ENCODE measurements around the gene NTMT1. TPM values are rescaled to one million over a fixed set of nuclear protein-coding genes. Genes with fewer than 3 reads are reported as not detected.
A peak's percentile ranks its signal among the peaks of the same experiment; 100 is the strongest.
"Not testable (repeated sequence)": the region's sequence is repeated elsewhere in the genome, so short reads cannot be mapped to it uniquely, and the experiment has no call there.

The NTMT1 gene, protein sequence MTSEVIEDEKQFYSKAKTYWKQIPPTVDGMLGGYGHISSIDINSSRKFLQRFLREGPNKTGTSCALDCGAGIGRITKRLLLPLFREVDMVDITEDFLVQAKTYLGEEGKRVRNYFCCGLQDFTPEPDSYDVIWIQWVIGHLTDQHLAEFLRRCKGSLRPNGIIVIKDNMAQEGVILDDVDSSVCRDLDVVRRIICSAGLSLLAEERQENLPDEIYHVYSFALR
- total RNA-seq (2014; rRNA removed; shearing (Covaris generic)), result 68.7 and 83.8 TPM in 2 replicates

DNA sequence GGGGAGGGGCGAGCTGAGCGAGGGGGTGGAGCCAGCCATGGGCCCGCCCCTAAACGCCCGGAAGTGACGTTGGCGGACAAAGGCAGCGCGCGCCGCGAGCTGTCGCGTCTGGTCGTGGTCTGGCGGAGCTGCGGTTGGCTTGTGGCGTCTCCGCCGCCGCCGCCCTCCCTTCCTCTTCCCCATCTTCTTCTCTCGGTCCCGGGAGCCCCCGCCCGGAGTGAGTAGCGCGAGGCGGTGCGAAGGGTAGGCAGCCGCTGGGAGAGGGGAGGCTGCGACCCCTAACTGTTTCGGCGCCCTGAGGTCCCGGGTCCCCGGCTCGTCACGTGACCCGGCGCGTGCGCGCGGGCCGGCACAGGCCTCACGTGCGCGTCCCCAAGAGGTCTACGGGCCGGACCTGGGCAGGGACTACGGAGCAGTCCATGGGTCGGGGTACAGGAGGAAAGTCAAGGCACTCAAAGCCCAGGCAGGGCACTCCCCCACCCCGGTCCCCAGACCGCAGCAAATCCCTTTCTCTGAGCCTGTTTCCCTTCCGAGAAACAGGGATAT lies at the start of gene NTMT1:
TSS of gene NTMT1 (plus strand) at position 85 of the 546 bp plus-strand sequence. CDS start 6,541 bp downstream, outside the sequence.
- DNase-seq (ENCODE audit: low spot score), result peak; percentile 84

DNA sequence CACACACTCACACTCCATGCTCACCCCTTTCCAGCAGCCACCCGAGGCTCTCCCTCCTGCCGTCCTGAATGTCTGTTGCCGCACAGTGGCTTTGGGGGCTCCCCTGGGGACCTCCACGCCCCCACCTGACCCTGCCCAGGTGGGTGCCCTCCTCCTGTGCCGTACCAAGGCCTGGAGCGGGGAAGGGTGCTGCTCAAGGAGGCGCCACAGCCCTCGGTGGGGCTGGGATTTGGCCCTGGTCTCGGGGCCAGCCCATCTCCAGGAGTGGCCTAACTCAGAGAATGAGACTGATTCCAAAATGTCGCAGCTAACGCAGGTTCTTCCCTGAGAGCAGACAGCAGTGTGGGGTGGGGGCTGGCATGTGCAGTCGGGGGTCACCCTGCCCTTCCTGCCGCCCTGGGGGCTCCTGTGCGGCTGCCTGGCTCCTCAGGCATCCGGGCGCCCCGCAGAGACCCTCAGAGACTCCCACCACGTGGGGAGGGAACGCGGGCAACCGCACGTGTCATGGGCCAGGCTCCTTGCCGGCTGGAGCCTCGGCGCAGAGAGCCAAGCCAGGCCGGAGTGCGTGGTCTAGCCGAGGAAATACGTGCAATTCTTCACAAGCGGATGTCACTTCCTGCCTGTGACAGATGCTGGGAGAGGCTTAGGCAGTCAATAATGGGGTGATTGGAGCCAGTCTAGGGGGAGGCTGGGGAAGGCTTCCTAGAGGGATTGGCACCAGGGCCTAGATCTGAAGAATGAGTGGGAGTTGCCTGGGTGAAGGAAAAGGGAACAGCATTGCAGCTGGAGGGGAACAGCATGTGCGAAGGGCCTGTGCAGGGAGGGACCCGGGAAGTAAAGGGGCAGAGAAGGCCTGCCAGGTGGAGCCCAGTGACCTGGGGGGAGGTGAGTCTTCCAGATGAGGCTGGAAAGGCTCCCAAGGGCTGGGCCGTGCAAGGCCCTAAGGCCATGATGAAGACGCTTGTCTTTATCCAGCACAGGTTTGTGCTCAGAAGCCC lies 49.1 kb upstream of the NTMT1 start:
- no peak for DNase-seq (ENCODE audit: low spot score)

DNA sequence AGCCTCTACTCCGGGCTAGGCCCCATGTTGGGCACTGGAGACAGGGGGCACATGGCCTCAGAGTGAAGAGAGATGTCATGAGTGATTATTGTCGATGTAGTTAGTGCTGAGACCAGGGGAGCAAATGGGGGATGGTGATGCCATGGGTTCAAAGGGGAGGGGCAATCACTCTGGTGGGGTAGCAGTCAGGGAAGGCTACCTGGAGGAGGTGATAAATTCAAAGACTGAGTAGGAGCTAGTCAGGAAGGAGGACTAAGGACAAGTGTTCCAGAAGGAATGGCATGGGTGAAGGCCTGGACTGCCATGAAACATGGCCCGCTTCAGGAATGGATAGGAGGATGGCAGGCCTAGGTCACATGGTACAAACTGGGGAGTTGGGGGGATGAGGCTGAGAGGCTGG lies 46.7 kb upstream of the NTMT1 start:
- no peak for DNase-seq (ENCODE audit: low spot score)

DNA sequence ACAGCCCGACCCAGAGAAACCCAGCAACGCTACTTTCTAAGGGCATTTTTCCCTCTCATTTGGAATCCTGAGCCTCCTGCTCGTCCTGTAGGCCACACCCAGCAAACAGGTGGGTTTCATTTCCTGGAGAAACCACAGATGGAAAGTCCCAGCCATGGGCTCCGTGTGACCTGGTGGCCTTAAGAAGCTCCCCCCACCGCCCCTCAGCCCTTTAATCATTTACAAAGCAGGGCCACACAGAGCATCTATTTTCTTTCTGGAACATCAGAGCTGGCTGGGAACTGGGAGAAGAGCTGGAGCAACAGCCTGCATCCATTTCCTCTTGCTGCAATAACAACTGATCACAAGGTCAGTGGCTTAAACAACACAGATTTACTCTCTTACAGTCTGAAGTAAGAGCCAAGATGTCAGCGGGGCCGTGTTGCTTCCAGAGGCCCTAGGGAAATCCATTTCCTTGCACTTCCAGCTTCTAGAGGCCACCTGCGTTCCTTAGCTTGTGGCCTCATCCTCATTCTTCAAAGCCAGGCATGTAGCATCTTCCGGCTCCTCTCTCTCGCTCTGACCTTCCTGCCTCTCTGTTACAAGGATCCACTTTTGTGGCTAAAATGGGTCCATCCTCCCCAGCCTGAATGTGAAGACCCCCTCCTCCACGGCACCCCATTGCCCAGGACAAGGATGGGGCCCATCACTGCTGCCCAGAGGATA lies 45.6 kb upstream of the NTMT1 start:
- peak; percentile 27 for DNase-seq (ENCODE audit: low spot score)

DNA sequence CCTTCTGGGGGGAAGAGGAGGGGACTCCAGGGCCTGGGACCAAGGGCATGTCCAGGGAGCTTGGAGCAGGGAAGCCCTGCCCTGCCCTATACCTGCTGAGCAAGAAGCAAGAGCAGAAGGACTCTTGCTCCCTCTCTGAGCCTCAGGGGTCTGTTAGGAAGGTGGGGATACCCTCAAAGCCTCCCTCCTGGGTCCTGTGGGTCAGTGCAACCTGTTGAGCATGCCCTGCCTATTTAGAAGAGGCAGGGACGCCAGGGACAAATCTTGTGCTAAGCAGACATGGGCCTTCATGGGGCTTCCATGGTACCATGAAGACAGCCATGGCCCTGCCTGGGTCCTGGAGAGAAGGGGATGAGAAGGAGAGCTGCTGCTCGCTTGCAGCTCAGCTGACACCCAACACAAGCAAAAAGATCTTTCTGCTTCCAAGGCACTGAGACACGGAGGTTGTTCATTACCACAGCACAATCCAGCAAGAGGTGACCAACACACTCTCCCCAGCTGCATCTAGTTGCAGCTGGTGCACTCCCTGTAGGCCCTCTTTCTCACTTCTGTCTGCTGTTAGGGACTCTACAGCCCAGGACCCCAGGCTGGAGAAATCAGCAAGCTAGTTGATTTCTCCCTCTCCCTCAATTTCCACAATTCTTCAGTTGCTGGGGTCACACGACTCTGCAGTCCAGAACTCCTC lies 44.3 kb upstream of the NTMT1 start:
- DNase-seq (ENCODE audit: low spot score), result no peak

DNA sequence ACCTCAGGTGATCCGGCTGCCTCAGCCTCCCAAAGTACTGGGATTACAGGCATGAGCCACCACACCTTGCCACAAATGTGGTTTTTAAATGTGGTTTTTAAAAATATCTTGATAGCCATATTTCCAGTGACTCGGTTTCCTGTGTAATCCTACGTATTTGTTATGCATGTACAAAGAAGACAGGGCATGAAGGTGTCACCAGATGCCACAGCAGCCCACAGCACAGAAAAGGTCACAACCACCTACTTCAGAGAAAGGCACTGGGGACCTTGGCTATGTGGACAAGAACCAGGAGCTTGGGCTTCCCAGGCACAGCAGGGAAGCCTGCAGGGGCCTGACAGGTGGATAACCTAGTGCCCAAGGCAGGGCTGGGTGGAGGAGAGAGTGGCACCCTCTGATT lies 43.1 kb upstream of the NTMT1 start:
- no peak for DNase-seq (ENCODE audit: low spot score)

DNA sequence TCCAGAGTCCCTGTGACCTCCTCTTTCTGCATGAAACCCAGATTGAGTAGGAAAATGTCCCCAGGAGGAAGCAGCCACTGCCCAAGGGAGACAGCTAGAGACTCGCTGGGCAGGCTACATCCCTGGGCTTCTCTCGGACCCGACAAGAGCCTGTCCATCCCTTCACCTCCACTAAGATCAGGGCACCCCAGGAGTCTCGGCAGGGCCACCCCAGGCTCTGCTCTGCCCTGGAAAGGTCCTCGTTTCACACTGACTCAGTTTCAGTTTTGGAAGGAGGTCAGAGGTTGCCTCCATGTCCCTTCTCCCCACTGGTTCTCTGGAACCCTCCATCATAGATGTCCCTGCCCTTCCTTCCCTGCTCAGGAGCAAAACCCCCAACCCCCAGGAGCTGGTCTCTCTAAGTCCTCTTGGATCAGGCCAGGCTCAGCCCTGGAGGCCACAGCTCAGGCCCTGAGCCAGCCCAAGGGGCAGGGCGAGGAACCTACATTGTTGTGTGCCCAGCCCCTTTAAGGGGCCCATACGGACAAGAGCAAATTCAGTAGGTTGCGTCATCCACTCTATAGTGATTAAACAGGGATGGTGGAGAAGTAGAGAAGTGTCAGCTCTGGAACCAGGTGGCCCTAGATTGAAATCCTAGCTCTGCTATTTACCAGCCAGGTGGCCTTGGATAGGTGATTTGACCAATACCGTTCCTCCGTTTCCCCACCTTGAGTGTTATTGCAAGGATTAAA lies 42.5 kb upstream of the NTMT1 start:
- no peak for DNase-seq (ENCODE audit: low spot score)

DNA sequence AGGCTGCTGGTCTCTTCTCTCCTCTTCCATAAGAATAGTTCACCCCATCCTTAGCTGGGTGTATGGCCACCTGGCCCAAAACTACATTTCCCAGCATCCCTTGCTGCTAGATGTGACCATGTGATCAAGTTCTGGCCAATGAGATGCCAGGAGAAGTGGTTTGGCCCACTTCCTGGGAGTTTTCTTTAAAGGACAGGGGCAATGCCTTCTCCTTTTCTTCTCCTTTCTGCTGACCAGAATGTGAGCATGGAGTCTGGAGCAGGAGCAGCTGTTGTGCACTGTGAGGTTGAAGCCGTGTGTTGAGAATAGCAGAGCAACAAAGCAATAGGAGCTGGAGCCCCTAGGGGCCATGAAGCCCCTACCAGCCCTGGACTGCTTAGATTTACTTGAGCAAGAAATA lies 41.8 kb upstream of the NTMT1 start:
- peak; percentile 87 for DNase-seq (ENCODE audit: low spot score)

DNA sequence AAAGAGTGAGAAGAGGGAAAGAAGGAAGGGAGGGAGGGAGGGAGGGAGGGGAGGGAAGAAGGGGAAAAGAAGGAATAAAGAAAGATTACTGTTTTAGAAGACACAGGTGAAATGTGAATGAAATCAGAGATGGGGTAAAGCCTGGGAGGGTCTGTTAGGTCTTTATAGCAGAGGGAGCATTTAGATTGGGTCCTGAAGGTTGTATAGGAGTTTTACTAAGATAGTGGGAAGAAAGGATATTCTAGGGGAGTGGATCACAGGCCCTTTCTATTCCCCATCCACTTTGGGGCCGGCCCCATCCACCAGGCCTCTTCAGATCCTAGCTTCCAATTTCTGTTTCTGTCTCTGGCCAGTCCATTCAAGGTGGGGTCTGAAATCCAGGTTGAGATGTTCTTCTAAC lies 40.6 kb upstream of the NTMT1 start:
- no peak for DNase-seq (ENCODE audit: low spot score)

DNA sequence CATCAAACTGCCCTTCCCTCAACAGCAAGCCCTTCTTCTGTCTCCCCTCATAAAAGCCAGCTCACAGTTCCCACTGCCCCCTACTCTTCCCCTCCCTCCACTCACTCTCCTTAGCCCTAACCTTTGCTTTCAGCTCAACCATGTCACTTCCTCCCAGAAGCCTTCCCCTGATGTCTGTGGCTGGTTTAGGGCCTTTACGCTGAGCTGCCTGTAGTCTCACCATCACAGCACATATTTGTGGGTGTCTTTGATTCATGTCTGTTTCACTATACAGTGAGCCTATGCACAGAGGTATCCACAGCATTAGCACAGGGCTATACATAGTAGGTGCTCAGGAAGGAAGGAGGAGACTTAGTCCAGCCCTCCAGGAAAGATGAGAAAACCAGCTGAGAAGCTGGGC lies 39.7 kb upstream of the NTMT1 start:
- DNase-seq (ENCODE audit: low spot score), result no peak

DNA sequence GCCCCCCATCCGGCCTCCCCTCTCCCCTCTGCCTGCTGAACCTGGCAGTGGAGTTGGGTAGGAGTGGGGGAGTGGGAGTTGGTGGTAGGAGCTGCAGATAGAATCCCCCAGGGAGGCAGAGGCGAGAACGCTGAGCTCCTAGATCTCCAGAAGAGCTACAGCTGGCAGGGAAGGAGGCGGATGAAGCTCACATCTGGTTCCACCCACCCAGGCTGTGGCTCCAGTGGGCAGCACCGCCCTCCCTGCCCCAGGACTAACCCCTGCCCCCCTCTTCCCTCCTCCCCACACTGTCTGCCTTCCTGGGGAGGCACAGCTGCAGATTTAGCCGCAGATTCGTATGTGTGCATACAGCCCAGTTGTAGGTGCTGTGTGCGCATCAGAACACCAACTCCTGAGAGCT lies 39.3 kb upstream of the NTMT1 start:
- DNase-seq (ENCODE audit: low spot score), result no peak

DNA sequence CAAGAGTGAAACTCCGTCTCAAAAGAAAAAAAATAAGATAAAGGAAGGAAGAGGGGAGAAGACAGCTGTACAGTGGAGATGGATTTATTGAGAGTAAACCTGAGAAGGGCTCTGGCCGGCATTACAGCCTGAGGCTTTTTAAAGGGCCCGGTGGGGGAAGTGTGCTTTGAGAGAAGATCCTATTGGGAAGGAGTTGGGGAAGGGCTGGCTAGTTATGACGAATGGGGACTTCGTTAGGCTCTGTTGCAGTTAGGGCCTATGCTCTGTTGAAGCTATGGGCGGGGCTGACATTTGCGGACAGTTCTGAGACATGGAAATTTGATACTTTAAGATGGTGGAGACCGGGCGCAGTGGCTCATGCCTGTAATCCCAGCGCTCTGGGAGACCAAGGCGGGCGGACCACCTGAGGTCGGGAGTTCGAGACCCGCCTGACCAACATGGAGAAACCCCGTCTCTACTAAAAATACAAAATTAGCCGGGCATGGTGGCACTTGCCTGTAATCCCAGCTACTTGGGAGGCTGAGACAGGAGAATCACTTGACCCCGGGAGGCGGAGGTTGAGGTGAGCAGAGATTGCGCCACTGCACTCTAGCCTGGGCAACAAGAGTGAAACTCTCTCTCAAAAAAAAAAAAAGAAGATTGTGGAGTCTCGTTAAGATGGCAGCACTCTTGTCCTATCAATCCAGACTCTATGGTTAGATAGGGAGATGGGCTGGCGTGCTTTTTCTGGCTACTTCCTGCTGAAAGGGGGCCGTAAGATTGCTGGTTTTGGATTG lies 38.3 kb upstream of the NTMT1 start:
- no peak for DNase-seq (ENCODE audit: low spot score)

DNA sequence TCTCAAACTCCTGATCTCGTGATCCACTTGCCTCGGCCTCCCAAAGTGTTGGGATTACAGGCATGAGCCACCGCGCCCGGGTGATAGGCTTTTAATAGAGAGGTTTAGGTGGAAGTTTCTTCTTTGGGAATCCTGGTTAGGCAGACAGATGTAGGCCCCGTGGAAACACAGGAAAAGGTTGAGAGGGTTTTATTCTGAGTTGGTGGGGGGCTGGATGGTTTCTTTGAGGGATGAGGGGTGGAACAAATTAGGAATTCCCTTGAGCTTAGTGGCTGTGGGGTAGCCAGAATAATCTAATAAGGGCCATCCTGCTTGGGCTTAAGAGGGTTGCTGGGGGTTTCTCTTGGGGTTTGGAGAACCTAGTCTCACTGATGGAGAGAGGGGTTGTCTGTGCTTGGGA lies 35.5 kb upstream of the NTMT1 start:
- no peak for DNase-seq (ENCODE audit: low spot score)

DNA sequence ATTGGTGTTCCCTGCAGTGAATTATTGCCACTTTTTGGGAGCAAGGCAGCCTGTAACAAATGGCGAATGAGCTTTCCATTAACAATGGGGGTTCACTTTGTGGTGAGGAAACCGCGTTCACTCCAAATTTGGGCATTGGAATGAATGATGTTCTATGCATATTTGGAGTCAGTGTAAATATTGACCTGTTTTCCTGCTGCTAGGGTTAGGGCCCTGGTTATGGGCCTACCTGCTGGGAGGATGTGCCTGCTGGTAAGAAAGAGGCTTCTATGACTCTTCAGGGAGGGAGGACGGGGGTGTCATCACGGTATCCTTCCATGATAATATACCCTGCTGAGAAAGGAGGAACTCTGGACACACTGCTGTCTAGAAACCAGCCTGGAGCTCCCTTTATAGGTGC lies 34.0 kb upstream of the NTMT1 start:
- DNase-seq (ENCODE audit: low spot score), result no peak

DNA sequence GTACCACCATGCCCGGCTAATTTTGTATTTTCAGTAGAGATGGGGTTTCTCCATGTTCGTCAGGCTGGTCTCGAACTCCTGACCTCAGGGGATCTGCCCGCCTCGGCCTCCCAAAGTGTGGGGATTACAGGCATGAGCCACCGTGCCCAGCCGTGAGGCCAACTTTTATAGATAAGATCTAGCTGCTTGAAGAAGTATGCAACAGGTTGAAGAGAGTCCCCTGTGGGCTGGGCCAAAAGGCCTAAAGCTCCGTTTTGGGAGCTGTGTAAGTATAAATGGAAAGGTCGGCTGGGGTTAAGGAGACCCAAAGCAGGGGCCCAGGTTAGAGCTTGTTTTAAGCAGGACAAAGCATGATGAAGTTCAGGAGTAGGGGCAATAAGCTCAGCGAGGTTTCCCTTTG lies 33.2 kb upstream of the NTMT1 start:
- not testable (repeated sequence) for DNase-seq (ENCODE audit: low spot score)

DNA sequence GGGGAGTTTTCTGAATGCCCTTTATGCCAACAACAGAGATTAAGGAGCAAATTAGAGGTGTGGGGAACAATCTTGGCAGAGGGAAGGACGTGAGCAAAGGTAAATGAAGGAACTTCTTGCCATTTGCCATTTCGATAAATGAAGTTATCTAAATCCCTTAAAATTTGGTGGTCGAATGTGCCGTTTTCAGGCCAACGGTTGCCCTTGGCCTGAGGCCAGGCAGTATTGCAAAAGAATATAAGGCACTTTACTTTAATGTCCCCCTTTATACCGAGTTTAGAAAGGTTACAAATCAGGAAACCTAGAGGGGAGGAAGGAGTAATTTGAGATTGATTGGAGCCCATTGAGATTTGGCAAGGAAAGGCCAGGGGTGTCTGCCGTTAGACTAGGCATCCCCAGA lies 31.3 kb upstream of the NTMT1 start:
- DNase-seq (ENCODE audit: low spot score), result no peak

DNA sequence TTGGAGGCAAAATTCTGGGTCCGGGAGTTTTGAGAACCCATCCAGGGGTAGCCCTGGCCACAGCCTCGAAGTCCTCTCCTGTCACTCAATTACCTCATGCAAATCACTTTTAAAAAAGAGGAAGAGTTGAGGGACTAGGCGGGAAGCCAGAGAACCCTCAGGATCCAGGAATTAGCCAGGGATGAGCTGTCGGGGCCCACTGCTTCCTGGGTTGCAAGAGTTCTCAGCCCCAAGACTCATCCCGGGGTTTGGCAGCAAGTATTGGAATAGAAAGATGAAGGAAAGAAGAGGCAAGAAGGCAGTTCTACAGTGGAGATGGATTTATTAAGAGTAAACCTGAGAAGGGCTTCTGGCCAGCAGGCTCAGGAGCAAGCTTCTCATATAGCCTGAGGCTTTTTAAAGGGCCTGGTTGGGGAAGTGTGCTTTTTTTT lies 30.6 kb upstream of the NTMT1 start:
- DNase-seq (ENCODE audit: low spot score), result no peak

DNA sequence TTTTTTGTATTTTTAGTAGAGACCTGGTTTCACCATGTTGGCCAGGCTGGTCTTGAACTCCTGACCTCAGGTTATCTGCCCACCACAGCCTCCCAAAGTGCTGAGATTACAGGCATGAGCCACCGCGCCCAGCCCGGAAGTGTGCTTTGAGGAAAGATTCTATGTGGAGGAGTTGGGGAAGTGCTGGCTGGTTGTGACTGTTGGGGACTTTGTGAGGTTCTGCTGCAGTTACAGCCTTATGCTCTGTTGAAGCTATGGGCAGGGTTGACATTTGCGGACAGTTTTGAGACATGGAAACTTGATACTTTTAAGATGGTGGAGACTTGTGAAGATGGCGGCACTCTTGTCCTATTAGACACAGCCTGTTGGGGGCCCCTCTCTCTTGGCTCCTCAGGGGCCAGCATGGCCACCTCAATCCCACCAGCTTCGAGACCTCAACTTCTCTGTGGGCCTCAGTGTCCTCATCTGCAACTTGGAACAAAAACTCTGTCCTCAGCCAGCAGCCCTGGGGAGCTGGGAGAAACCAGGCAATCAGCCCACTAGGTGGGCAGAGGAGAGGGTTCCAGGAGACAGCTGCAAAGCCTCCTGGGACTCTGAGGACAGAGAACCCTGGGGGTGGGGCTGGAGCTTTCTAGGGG lies 29.9 kb upstream of the NTMT1 start:
- no peak for DNase-seq (ENCODE audit: low spot score)

Data from HT-29 (cell line).